ENCODE measurements around the gene C17orf67.

C17orf67 gene

DNA sequence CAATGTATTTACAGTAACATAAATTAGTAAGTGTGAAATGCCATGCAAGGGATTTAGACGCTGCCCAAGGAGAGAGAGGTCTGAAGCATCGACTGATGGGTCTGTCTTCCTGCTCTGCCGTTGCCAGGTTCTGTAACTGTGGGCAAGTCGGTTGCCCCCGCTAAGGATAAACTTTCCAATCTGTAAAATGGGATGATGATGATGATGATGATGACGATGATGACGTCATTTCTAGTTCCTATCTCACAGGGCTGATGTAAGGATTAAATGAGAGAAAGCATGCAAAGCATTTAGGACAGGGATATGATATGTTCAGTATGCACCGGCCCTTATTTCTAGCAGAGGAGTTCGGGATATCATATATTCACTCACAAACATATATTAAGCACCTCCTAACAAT lies 54.8 kb downstream of the C17orf67 start:
- Histone ChIP-seq H3K4me3 (ENCODE audit: low read depth, low read length) (no peak overlapping the region), H3K36me3 (ENCODE audit: control insufficient read depth, insufficient read depth, low read length) (no peaks in the 10 kb centered on the region), H3K27me3 (ENCODE audit: control insufficient read depth, insufficient read depth, low read length) (no peaks in the 10 kb centered on the region), H3K27ac (no peak overlapping the region), H3K9ac (no peak overlapping the region), H3K4me2 (ENCODE audit: low read length) (no peak overlapping the region), H3K79me2 (no peaks in the 10 kb centered on the region), H3K9me3 (ENCODE audit: control insufficient read depth, low read length) (no peaks in the 10 kb centered on the region), H2AFZ (no peak overlapping the region), H3K4me1 (no peaks in the 10 kb centered on the region)
- no peak for TF ChIP-seq CTCF (IDR thresholded peaks at IDR 0.05)

DNA sequence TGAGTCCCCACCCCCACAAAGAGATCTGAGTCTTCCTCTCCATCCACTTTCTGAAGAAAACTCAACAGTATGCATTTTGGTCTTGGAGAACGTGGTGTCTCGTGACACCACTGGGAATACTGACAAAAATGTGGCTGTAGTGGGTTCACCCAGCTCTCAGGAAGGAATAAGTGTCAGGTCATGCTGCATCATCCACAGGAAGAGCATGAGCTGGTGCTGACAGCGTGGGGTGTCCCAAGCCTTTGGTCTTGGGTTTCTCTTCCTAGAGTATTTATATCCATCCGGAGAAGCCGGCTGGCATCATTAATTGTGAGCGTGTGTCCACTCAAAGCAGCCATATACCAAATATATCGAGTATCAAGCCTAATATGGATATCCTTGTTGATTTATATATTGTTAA lies 55.9 kb downstream of the C17orf67 start:
- Histone ChIP-seq H3K4me1 (no peaks in the 10 kb centered on the region), H3K27me3 (ENCODE audit: control insufficient read depth, insufficient read depth, low read length) (no peaks in the 10 kb centered on the region), H3K9me3 (ENCODE audit: control insufficient read depth, low read length) (no peaks in the 10 kb centered on the region), H3K36me3 (ENCODE audit: control insufficient read depth, insufficient read depth, low read length) (no peaks in the 10 kb centered on the region), H3K79me2 (no peaks in the 10 kb centered on the region), H2AFZ (no peak overlapping the region), H3K9ac (no peak overlapping the region), H3K27ac (no peak overlapping the region), H3K4me2 (ENCODE audit: low read length) (no peak overlapping the region), H3K4me3 (ENCODE audit: low read depth, low read length) (no peak overlapping the region)
- TF ChIP-seq CTCF (IDR thresholded peaks at IDR 0.05), result no peak

DNA sequence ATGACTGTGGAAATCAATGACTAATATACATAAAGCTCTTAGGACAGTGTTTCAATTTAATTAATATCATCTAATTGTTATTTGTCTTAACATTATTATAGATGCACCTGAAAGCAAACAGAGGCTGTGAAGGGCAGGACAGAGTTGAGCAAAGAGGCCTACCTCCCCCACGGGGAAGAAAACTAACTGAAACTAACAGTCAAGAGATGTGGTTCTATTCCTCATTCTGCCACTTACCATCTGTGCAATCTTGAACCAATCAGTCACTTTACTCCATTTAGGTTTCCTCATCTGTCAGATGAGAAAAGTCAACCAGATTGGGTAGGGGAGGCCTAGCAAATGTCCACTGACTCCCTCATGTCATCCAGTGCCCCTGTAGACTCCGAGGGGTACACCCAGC lies 59.1 kb downstream of the C17orf67 start:
- Histone ChIP-seq H3K27me3 (ENCODE audit: control insufficient read depth, insufficient read depth, low read length) (no peaks in the 10 kb centered on the region), H3K4me1 (no peaks in the 10 kb centered on the region), H3K27ac (no peak overlapping the region), H3K9ac (no peak overlapping the region), H3K4me2 (ENCODE audit: low read length) (no peak overlapping the region), H3K4me3 (ENCODE audit: low read depth, low read length) (no peak overlapping the region), H3K9me3 (ENCODE audit: control insufficient read depth, low read length) (no peaks in the 10 kb centered on the region), H3K79me2 (no peaks in the 10 kb centered on the region), H3K36me3 (ENCODE audit: control insufficient read depth, insufficient read depth, low read length) (no peaks in the 10 kb centered on the region), H2AFZ (no peak overlapping the region)
- no peak for TF ChIP-seq CTCF (IDR thresholded peaks at IDR 0.05)

GRCh38 chr17:56773124-56773523 lies 60.6 kb downstream of the C17orf67 start:
- no peaks in the 10 kb centered on the region for H3K36me3 ChIP-seq (ENCODE audit: control insufficient read depth, insufficient read depth, low read length)

More at GRCh38 chr17:56773124-56773523, 60.6 kb downstream of the C17orf67 start:
- H3K4me3 ChIP-seq (ENCODE audit: low read depth, low read length), result no peak overlapping the region
- no peak overlapping the region for H3K9ac ChIP-seq
- no peak overlapping the region for H3K4me2 ChIP-seq (ENCODE audit: low read length)
- no peaks in the 10 kb centered on the region for H3K9me3 ChIP-seq (ENCODE audit: control insufficient read depth, low read length)
- no peak for TF ChIP-seq CTCF (IDR thresholded peaks at IDR 0.05)
- H3K27me3 ChIP-seq (ENCODE audit: control insufficient read depth, insufficient read depth, low read length), result no peaks in the 10 kb centered on the region
- H3K79me2 ChIP-seq, result no peaks in the 10 kb centered on the region
- no peak overlapping the region for H2AFZ ChIP-seq
- H3K4me1 ChIP-seq, result no peaks in the 10 kb centered on the region
- H3K27ac ChIP-seq, result no peak overlapping the region
